NCI-H1436 (cell line): ENCODE data around the gene FNIP1.
"Not testable (repeated sequence)": the region's sequence is repeated elsewhere in the genome, so short reads cannot be mapped to it uniquely, and the experiment has no call there.

Experiments
- DNase-seq: peaks from one replicate; lab custom pipeline; 2025; lab: John Stamatoyannopoulos, UW

The FNIP1 gene

DNA sequence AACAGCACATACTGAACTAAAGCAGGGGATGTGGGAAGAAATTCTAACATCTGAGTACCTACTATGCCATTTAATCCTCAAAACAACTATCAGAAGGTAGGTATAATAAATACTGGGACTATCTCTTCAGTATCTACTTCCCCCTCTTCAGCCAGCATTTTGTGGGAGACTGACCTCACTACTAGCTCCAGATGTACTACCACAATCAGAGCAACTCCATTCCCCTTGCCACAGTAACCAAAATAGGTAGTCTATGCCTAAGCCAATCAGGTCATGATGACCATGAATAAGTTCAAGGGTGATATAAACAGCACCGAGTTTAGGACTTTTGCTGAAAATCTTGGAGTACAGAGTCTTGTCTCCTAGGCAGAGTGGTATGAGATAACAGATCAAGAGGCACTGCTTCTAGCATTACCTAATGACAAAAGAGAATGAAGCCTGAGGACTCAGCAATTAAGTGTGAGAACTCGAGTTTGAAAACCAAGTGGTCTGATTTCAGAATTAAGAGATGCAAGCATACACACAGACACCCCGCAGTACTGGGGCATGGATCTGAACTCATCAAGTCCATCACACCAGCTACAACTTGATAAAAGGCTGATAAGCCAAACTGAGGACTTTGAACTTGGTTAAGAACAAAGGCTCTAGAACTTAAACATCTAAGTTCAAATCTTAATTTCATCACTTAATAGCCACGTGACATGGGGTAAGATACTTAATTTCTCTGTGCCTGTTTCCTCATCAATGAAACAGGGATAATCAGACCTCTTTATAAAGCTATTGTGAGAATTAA is 9.7 kb downstream of the FNIP1 start:
- DNase-seq = no peak

DNA sequence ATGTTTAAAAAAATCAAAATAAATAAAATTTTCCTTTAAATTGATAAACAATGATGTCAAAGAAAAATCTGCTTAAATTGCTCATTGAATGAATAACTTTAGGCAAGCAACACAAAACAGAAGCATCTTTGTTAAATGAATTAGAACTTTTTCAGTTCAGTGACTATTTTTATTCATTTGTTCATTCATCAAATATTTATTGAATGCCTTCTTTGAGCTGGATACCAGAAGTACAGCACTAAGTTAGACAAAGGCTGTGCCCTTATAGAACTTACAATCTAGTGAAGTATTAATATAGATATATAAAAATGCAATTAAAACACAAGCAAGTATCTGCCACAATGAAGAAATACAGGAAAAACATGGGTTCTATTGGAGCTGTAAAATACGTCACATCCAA is 10.8 kb downstream of the FNIP1 start:
- no peak for DNase-seq

DNA sequence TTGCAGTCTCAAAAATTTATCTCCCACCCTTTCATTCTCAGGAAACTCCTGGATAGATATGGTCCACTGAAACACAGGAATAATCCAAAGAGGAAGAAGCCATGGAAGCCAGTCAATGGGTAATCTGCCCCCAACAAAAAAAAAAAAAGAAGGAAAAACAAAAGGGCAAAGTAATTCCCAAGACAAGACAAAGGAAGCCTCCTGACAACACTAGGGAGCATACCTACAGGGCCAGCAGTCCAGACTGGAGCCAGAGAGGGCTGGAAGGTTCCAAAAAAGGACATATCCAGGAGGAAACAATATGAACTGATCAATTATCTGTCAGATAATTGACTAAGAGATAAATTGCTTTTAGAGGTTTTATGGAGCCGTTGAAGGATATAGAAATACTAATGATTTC is 12.9 kb downstream of the FNIP1 start:
- DNase-seq = no peak

DNA sequence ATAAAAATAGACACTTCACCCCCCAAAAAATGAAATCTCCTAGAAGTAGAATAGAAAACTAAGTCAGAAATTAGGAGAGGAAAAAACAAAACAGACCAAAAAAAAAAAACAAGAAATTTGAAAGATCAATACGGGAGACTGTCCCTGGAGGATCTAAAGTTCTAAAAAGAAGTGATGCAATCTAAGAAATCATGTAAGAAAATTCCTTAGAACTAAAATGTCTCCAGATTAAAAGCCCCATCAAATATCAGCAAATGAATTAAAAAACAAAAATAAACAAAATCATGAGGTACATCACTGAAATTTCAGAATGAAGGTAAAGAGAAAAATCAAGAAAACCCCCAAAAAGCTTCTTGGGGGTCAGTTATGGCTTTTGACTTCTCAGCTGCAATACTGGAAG is 13.5 kb downstream of the FNIP1 start:
- no peak for DNase-seq

DNA sequence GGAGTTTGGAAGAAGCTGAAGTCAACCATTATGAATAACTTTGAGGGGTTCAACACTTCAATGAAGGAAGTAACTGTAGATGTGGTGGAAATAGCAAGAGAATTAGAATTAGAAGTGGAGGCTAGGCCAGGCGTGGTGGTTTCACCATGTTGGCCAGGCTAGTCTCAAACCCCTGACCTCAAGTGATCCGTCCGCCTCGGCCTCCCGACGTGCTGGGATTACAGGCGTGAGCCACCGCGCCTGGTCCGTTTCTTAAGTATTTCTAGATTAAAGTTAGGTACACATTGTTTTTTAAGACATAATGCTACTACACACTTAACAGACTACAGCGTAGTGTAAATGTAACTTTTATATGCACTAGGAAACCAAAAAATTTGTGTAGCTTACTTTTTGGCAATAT is 14.1 kb downstream of the FNIP1 start:
- DNase-seq = no peak

DNA sequence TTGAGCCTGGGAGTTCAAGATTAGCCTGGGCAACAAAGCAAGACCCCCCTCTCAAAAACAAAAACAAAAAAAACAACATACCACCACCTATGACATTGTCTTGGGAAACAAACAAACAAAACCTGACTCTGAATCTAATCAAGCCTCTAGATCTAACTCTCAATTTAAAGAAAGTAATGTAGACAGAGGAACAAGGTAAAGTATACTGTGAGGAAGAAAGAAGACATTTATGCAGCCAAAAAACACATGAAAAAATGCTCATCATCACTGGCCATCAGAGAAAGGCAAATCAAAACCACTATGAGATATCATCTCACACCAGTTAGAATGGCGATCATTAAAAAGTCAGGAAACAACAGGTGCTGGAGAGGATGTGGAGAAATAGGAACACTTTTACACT is 18.7 kb downstream of the FNIP1 start:
- not testable (repeated sequence) for DNase-seq

DNA sequence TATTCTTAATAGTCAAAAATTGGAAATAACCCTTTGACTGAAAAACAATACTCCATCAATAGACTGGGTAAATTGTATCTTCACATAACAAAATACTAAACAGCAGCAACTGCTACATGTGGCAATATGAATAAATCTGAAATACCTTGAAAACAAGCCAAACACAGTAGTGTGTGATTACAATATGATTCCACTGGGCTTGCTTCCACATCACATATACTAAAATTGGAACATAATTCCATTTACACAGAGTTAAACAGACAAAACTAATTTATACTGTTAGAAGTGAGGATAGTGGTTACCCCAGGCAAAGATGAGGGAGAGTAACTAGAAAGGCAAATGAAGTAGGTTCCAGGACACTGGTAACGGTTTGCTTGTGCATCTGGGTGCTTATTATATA is 20.4 kb downstream of the FNIP1 start:
- DNase-seq = no peak

DNA sequence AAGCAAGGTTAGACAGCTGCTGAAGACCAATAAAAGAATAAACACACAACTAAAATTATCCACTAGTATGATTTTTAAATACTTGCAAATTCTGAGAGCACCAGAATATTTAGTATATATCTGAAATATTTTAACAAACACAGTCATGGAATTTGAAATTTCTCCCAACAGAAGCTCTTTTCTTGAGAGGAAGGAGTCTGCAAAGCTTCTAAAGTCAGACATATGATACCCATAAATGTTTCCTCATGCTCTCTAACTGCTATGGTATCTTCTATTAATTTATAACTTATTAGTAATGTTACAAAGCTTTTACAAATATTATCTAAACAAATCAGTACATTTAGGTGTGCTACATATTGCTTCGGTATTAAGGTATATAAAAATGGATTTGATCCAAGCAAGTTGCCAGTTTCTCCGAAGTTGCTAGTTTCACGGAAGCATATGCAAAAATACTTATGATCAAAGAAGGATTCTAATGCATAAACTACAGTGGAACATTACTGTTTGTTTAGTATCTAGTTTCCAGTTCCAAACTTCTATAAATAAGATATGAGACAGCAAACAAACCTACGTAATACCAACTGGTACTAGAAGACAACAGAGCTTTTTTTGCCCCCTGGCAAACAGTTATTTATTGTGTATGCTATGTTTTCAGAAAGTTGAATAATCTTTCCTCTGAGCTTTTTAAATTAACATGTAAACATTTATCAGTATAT is 22.0 kb downstream of the FNIP1 start:
- no peak for DNase-seq

DNA sequence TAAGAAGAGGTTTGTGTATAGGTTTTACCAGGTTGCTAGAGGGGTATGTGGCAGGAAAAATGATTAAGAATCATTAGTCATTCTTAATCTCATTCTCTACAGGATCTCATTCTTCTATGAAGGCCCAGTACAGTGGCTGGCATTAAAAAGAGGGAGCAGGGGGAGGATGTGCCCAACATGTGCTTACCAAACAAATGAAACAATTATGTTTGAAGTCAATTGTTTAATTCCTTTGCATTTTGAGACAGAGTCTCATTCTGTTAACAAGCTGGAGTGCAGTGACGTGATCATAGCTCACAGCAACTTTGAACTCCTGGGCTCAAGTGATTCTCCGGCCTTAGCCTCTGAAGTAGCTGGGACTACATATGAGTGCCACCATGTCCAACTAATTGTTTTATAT is 23.0 kb downstream of the FNIP1 start:
- no peak for DNase-seq

DNA sequence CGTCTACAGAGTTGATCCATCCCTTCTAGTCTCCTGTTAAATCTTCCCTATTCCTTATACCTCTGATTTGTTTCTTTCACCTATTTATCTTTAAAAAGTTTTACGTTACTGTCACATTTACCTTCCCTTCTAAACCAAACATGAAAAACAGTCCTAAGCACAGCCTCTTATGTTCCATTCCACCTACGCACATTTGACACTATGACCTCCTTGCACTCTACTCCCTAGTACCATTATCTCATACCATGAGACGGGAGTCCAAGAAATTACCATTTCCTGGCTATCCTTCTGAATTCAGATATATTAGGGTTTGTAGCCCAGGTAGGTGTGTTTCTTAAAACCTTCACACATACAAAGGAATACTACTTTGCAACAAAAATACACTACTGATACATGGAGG is 25.1 kb downstream of the FNIP1 start:
- DNase-seq = no peak

DNA sequence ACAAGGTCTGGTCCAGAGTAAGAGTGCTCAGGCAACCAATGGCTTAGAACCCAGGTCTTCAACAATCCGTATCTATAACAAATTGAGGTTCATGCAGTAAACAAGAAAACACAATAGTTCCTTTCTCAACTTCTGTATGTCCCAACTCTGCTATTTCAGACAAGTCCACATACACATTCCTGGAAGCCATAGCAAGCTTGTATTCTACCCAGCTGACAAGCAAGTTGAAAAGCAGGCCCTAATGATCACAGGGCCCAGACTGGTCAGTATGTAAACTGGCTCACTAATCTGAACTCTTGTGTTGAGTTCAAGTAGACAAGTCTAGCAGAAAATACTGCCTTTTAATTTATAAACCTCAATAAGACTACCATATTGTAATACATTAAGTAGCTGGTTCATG is 26.9 kb downstream of the FNIP1 start:
- DNase-seq = no peak

DNA sequence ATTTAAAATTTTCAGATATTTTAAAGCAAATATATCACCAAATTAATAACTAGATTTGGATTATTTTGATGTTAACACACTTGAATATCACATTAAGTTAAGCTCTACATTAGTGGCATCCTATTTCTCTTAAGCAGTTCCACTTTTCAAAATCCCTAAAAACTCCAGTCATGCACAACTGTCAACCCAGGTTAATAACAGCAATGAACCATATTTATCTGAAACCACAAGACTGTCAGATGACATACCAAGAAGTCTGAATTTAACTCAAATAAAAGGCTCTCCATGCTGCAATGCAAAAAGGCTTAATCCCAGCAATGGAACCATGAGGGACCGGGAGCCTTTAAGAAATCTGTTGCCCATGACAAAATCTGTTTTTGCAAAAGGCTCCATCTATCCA is 27.5 kb downstream of the FNIP1 start:
- DNase-seq = no peak

DNA sequence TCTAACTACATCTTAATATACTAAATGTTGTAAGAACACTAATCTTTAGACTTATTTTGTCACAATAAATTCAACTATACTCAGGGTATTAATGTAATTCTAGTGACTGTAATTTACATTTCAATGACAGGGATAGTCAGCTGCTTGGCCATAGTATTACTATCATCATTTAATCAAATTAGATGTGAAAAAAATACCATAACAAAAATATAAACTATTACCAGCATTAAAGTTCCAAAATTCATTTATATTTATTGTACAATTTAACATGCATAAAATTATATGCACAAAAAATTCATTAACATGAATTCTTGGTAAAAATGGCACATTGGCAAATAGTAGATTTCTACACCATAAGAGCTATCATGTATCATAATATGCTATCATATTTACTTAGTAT is 28.9 kb downstream of the FNIP1 start:
- DNase-seq = no peak

DNA sequence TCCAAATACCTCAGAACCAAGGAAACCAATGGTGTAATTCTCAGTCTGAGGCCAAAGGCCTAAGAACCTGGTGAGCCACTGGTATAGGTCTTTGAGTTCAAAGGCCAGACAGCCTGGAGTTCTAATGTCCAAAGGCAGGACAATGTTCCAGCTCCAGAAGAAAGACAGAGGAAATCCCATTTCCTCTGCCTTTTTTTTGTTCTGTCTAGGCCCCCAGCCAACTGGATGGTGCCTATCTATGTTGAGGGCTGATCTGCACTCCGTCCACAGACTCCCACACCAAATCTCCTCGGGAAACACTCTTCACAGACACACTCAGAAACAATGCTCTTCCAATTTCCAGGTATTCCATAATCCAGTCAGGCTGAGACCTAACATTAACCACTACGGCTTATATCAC is 30.1 kb downstream of the FNIP1 start:
- DNase-seq = no peak

DNA sequence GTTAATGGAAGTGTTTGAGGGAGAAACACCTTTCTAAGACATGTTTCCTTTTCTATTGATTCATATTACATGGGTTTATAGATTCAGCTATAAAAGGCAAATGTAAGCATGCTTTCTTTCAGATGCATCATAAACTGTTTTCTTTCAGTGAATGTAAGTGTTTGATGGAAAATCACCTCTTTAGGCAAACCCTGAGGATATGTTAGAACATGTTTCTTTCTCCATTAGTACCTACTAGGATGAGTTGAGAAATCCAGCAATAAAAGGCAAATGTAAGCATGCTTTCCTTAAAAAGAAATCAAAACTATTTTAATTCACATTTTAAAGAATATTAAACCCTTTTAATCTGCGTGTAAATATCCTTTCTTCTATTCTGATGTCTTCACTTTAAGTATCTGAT is 31.6 kb downstream of the FNIP1 start:
- DNase-seq = no peak

DNA sequence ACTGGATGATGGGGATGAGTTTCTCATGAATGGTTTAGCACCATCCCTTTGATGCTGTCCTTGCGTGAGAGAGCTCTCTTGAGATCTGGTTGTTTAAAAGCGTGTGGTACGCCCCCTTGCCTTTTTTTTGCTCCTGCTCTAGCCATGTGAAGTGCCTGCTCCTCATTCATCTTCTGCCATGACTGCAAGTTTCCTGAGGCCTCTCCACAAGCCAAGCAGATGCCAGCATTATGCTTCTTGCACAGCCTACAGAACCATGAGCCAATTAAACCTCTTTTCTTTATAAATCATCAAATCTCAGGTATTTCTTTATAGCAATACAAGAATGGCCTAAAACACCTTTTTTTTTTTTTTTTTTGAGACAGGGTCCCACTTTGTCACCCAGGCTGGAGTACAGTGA is 32.8 kb downstream of the FNIP1 start:
- no peak for DNase-seq

DNA sequence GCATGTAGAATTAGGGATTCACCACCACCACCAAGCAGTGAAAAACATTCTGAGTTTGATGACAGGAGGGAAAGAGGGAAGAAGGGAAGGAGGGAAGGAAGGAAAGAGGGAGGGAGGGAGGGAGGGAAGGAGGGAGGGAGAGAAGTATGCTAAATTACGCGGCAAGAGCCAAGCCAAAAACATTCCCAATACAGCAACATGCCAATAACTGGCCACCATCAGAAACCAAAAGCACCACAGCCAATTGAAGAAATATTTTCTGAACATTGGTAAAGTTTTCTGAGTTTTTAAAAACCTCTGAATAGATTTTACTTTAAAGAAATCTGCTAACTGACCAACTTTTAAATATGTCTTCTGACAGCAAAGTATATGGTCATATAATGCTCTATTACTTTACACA is 36.0 kb downstream of the FNIP1 start:
- DNase-seq = no peak

DNA sequence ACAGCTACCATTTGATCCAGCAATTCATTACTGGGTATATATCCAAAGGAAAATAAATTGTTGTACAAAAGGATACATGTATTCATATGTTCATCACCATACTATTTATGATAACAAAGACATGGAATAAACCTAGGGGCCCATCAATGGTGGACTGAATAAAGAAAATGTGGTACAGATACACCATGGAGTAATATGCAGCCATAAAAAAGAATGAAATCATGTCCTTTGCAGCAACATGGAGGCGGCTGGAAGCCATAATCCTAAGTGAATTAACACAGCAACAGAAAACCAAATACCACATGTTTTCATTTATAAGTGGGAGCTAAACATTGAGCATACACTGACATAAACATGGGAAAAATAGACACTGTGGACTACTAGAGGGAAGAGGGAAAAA is 37.1 kb downstream of the FNIP1 start:
- no peak for DNase-seq

DNA sequence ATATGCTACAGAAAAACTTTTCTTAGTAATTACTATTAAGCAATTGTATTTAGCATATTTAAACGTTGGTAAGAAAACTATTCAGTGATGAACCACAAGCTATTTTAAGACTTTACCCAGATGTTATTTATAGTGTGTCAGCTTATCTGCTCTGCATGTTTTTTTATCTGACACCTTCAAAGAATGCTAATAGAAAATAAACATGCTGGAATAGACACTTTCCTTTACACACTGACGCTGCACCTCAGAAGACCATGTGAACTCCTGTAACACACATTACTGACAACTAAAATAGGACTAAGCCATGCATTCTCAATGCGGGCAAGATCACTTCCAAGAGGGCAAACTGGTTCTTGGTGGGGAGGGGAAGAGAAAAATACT is 38.3 kb downstream of the FNIP1 start:
- DNase-seq = no peak

DNA sequence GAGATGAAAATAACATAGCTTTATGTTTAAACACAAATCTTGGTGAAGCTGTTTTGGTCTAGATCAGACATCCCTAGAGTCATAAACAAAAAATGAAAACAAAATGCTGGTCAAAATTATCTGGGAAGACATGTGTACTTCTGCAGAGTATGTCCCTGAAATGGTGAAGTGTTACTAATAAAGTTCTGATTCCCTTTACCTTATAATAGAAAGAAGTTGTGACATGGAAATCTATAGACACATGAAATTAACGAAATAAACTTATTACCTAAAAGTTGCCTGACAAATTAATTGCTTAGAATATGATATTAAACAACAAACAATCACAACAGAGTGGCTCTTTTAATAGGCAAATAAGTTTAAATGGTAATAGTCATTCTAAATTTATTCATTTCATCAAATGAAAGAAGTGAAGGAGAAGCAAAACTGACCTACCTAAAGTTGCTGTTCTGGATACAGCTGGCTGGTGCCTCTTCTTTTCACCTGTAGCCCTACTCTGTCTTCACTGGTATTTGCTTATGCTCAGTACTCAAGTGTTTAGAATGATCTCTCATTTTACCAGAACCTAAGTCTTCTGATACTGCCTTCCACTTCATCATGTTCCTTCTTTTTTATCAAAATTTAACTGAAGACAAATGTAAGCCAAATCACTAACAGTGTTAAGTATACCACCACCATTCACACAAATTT is 38.8 kb downstream of the FNIP1 start:
- DNase-seq = no peak

DNA sequence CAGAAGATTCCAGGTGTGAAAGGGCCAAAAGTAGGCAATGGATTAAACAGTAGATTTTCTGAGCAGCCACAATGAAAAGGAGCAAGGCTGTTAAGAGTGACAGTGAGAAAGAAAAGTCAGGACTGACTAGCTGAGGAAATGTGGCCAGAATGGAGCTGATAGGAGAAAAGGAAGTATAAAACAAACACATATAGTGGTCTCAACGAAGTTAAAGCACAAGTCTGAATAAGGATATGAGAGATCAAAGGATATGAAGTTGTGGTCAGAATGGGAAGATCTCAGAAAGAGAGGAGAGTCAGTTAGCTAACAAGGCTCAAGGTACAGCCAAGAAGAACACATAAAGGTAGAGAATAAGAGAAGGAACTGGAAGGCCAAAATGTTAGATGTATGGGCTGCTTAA is 39.9 kb downstream of the FNIP1 start:
- DNase-seq = no peak

DNA sequence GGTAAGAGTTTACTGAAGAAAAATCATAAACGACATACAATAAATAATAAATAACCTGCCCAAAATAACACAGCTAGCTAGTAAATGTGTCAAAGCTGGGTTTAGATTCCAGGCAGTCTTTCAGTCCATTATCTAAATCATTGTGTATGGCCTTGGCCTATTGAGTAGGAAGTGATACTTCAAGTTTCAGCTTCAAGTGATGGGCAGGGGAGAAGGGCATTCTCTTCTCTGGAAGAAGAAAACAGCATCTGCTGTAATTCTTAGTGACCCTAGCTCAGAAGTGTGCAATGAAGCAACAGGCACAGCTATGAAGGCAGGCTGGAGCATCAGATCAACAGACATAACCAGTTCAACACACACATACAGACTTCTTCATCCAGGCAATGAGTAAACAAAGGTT is 42.5 kb downstream of the FNIP1 start:
- no peak for DNase-seq

DNA sequence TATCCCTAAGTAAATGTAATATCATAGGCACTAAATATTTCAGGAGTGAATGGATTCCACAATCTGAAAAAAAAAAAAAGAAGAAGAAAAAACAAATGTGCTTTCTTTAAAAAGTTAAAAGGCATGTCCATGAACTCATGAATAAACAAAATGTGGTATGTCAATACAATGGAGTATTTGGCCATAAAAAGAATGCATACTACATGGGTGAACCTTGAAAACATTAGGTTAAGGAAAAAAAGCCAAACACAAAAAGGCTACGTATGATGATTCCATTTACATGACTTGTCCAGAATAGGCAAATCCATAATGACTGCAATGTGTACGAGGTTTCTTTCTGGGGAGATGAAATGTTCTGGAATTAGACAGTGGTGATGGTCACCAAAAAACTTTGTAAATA is 45.3 kb downstream of the FNIP1 start:
- no peak for DNase-seq
